Measurements from ENCODE around the gene FRMD6.
"Not testable (repeated sequence)": the region's sequence is repeated elsewhere in the genome, so short reads cannot be mapped to it uniquely, and the experiment has no call there.

Gene FRMD6

GRCh38 chr14:51766586-51766985 is 114.9 kb downstream of the FRMD6 start:
- in situ Hi-C loops (cut with MboI; ENCODE audit: low sequenced_read_pairs) = not testable (repeated sequence)

- in situ Hi-C loops (cut with MboI; ENCODE audit: low sequenced_read_pairs) = not testable (repeated sequence)
Measured at GRCh38 chr14:51769261-51769660, 117.6 kb downstream of the FRMD6 start.

DNA sequence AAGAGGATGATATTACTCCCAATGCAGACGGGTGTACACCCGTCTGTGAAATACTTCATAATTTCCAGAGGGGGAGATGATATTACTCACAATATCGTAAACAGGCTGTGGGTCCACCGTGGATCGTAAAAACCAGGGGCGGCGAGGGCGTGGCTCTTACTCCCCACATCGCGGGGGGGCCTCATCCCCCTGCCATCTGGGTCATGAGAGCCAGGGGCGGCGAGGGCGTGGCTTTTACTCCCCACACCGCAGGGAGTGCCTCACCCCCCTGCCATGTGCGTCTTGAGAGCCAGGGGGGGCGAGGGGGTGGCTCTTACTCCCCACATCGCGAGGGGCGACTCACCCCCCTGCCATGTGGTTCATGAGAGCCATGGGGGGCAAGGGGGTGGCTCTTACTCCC is 122.5 kb downstream of the FRMD6 start:
- in situ Hi-C loops (cut with MboI; ENCODE audit: low sequenced_read_pairs) = no loop called here

GRCh38 chr14:51776102-51776894 is 124.6 kb downstream of the FRMD6 start:
- in situ Hi-C loops (cut with MboI; ENCODE audit: low sequenced_read_pairs) = no loop called here

- in situ Hi-C loops (cut with MboI; ENCODE audit: low sequenced_read_pairs) = no loop called here
Measured at GRCh38 chr14:51780006-51780692, 128.4 kb downstream of the FRMD6 start.

Data from HL-60/S4 (cell line).